NCI-H345 (cell line): ENCODE results near the gene POLN.
"Not testable (repeated sequence)": the region's sequence is repeated elsewhere in the genome, so short reads cannot be mapped to it uniquely, and the experiment has no call there.

Source experiments
- DNase-seq: peaks from one replicate; lab custom pipeline; 2025; lab: John Stamatoyannopoulos, UW

POLN gene

GRCh38 chr4:2166253-2166652 lies 75.7 kb downstream of the POLN start:
- no peak for DNase-seq

DNA sequence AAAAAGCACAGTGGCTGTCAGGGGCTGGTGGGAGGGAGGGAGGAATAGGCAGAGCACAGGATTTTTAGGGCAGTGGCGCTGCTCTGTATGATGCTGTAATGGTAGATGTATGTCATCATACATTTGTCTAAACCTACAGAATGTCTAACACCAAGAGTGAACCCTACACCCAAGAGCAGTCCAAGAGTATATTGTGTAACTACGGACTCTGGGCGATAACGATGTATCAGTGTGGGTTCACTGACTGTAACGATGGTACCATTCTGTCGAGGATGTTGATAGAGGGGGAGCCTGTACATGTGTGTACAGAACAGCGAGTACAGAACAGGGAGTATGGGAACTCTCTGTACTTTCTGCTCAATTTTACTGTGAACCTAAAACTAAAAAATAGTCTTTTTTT lies 76.5 kb downstream of the POLN start:
- no peak for DNase-seq

DNA sequence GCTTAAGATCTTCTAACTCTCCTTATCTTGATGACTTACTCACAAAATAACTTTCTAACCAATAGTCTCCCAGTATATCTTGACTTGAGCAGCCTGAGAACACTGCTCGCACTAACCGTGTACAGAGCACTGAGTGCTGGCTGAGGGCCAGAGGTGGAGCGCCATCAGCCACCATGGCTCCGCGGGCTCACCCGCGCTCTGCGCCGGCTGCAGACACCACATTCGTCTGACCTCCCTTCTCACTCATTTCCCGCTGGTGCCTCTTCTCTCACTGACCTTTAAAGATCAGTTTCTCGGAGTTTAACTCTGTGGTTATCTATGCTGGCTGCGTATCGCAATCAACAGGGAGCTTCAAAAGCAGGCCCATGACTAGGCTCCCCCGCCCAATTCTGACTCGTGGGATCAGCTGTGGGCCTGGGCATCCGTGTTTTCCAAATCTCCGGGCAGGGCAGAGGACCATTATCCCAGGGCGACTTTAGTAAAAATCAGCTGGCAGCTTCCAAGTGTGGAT lies 78.6 kb downstream of the POLN start:
- DNase-seq: no peak

- DNase-seq: not testable (repeated sequence)
These were observed 80.7 kb downstream of the POLN start for GRCh38 chr4:2161092-2161703.

DNA sequence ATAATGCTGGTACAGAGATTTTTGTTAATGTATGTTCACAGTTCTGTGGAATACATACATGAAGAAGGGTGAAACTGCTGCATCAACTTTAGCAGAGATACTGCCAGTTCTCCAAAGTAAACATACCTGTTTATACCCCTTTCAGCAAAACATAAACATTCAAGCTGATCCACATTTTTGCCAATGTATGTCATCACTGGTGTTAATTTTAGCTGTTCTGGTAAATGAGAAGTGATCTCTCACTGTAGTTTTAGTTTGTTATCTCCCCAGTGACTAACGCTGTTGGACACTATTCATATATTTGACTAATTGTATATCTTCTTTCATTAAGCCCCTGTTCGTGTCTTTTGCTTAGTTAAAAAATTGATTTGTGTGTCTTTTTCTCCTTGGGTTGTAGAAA lies 82.0 kb downstream of the POLN start:
- no peak for DNase-seq

DNA sequence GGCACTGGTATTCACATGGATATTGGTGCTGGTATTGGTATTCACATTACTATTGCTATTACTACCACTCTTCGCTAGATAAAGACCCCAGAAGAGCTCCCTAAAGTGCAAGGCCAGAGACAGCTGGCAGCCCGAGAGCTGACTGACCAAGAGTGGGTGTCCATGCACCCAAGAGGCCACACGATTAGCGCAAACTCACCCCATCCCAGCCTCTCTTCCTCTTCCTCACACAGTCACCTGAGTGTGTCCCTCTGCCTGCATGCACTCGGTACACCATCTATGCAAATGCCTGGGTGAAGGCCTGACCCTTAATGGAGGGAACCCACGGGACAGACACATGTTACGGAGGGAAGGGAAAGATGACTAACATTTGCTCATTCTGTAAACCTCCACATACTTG lies 86.7 kb downstream of the POLN start:
- no peak for DNase-seq

DNA sequence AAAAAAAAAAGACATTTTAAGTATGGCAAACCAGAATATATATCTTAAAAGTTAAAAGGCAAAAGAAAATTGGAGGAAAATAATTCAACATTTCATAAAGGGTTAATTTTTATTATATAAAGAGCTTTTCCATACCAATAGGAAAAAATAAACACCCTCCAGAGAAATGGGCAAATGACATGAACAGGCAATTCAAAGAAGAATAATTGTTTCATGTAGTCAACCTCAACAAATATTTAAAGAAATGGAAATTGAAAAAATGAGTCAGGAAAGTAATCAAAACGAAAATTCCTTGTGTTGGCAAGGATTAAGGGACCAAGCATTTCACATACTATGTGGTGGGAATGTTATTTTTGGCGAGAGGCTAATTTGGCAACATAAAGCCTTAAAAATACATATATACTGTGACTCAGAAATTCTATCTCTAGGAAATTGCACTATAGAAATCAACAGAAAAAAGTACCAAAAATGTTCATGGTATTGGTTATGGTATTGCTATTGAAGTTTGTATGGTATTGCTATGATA lies 87.6 kb downstream of the POLN start:
- DNase-seq: no peak

GRCh38 chr4:2151544-2151943 lies 90.4 kb downstream of the POLN start:
- no peak for DNase-seq

- DNase-seq: no peak
These were observed 91.8 kb downstream of the POLN start for GRCh38 chr4:2150076-2150475.

GRCh38 chr4:2142630-2143427 lies 99.1 kb downstream of the POLN start:
- DNase-seq: no peak

- DNase-seq: no peak
These were observed 100.0 kb downstream of the POLN start for GRCh38 chr4:2141762-2142451.

- DNase-seq: no peak
These were observed 100.7 kb downstream of the POLN start for GRCh38 chr4:2141022-2141761.

DNA sequence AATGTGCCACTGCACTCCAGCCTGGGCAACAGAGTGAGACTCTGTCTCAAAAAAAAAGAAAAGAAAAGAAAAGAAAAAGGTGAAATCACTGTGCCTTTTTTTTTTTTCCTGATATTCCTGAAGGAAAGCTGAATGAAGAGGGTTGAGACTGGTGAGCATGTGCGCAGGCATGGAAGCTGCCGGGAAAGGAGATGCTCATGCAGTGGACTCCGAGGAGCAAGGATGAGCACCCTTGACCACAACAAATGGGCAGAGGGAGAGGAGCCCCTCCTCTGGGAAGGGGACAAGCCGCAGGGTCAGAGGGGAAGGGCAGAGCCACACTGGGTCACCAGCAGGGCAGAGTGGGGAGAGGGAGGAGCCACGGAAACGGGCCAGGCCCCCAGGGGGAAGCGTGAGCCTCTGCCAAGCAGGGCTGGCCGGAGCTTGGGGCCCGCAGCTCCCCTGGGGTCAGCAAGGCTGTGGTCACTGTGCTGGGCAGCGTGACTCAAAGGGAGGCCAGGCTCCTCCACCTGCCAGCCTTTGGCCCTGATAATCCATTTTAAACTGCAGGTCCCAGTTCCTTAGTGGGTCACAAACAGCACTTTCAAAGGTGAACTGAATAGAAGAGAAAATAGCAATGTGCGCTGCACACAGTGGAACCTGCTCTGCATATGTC lies 102.9 kb downstream of the POLN start:
- no peak for DNase-seq

- DNase-seq: no peak
These were observed 105.2 kb downstream of the POLN start for GRCh38 chr4:2136726-2137125.

- peak; percentile 43 for DNase-seq
These were observed 106.8 kb downstream of the POLN start for GRCh38 chr4:2135083-2135482.

- no peak for DNase-seq
These were observed 109.5 kb downstream of the POLN start for GRCh38 chr4:2132438-2132837.

- DNase-seq: no peak
These were observed 114.2 kb downstream of the POLN start for GRCh38 chr4:2127609-2128332.

DNA sequence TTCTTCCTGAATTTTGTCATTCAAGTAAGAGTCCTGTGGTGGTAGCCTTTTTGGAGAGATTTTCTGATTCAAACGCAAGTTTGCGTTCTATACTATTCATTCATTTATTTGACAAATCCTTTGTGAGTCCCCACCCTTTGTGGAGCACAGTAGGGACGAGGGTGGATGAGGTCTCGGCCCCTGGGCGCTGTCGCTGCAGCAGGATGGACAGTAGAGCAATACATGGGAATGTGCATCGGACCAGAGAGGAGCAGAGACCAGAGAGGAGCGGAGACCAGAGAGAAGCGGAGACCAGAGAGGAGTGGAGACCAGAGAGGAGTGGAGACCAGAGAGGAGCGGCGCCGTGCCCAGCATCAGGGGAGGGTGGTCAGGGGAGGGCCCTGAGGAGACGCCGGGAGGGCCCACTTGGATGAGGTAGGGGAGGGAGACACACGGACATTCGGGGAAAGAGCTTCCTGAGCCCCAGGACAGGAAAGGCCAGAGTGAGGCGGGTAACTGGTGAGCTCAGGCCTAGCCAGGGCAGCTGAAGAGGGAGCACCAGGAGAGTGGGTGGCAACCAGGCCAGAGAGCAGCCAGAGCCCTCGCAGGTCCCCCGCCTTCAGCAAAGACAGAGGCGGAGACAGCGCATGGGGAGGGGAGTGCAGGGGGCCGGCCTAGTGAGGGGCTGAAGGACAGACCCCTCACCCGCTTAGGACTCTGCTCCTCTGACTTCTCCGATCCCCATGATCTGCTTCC lies 115.4 kb downstream of the POLN start:
- DNase-seq: no peak

DNA sequence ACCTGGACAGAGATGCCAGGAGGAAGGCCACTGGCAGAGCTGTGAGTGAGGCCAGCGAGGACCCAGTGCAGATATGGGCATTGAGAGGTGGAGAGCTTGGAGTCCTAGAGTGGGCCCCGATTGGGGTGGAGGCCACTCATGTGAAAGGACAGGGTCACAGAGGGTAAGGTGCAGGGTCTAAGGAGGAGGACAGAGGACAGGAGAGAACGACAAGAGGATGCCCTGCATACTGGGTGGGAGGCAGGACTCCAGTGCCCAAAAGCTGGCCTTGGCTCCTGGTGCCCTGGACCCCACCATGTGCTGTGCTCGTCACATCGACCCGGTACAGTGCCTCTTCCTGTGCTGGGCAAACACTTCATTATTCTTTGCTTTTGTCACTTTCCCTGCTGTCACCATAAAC lies 116.1 kb downstream of the POLN start:
- no peak for DNase-seq

DNA sequence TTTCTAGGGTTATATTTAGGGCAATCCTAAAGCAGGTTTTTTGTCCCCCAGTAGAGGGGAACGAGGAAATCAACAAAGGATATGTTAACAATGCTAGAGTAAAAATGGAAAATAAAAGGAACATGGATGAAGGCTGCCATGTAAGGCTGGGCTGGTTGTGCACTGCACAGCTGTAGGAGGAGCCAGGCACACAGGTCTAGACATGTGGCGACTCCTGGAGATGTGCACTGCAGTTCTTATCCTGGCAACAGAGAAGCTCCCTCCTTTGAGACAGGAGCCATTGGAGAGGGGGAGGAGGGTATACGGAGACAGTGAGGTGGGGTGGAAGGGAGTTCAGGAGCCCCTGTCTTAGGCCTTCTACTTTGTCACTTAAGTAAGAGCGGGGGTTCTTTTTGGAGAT lies 116.9 kb downstream of the POLN start:
- no peak for DNase-seq
